HepG2 (cell line): ENCODE measurements around the gene ANAPC16. TPM values are rescaled to one million over a fixed set of nuclear protein-coding genes. Genes with fewer than 3 reads are reported as not detected.

Experiments
- ARID2 ChIP-seq: sonication (generic); formaldehyde crosslinking; IDR thresholded peaks from 2 replicates; pipeline ENCODE4 v1.8.1; 2022; ENCODE audit warnings: mild to moderate bottlenecking, missing genetic modification reagents, borderline replicate concordance
- ATRX ChIP-seq: sonication (generic); formaldehyde crosslinking; IDR thresholded peaks from 2 replicates; pipeline ENCODE4 v1.4.0; 2020; ENCODE audit warnings: missing genetic modification reagents, borderline replicate concordance
- BHLHE40 ChIP-seq: IDR thresholded peaks from 2 replicates; pipeline ENCODE4 v1.6.1; 2011; ENCODE audit warnings: low read length, improper control_type of control experiment
- DMAP1 ChIP-seq: IDR thresholded peaks from 2 replicates; pipeline ENCODE4 v1.6.1; 2016
- HNRNPL ChIP-seq: fragments of 200-400 bp; formaldehyde crosslinking; IDR thresholded peaks from 2 replicates; pipeline ENCODE4 v1.6.1; 2017; ENCODE audit warnings: mild to moderate bottlenecking, low read depth, low read length
- JDP2 ChIP-seq: sonication (generic); formaldehyde crosslinking; IDR thresholded peaks from 2 replicates; pipeline ENCODE4 v1.8.1; 2022; ENCODE audit warnings: missing genetic modification reagents, borderline replicate concordance
- MAX ChIP-seq: IDR thresholded peaks from 2 replicates; pipeline ENCODE4 v1.6.1; 2012; ENCODE audit warnings: inconsistent platforms
- MED8 ChIP-seq: sonication (generic); formaldehyde crosslinking; IDR thresholded peaks from 2 replicates; pipeline ENCODE4 v1.8.1; 2023; ENCODE audit warnings: mild to moderate bottlenecking, missing genetic modification reagents; ENCODE audit not compliant: insufficient replicate concordance
- MIER2 ChIP-seq: IDR thresholded peaks from 2 replicates; pipeline ENCODE4 v1.6.1; 2016; ENCODE audit warnings: missing biosample characterization, missing genetic modification reagents
- NCOA2 ChIP-seq: sonication (generic); formaldehyde crosslinking; IDR thresholded peaks from 2 replicates; pipeline ENCODE4 v1.8.0; 2022; ENCODE audit warnings: inconsistent platforms
- PHF5A ChIP-seq: IDR thresholded peaks from one replicate; pipeline ENCODE4 v1.6.1; 2018; ENCODE audit warnings: low read depth, missing genetic modification reagents; ENCODE audit not compliant: unreplicated experiment
- REL ChIP-seq: sonication (generic); formaldehyde crosslinking; conservative IDR thresholded peaks from 2 replicates; pipeline ENCODE4 v1.8.0; 2022; ENCODE audit warnings: mild to moderate bottlenecking, missing genetic modification reagents, moderate library complexity
- REST ChIP-seq, 2 experiments: IDR thresholded peaks; 2 replicates each; pipeline ENCODE4 v1.6.1; 2011 to 2012; ENCODE audit warnings: low read length in 2 of 2, borderline replicate concordance in 1 of 2, low read depth in 1 of 2, mild to moderate bottlenecking in 1 of 2, moderate library complexity in 1 of 2
- TMF1 ChIP-seq: sonication (generic); formaldehyde crosslinking; IDR thresholded peaks from 2 replicates; pipeline ENCODE4 v1.8.1; 2022; ENCODE audit warnings: low read depth, missing genetic modification reagents
- ZBTB38 ChIP-seq: sonication (generic); formaldehyde crosslinking; IDR thresholded peaks from 2 replicates; pipeline ENCODE4 v1.5.1; 2020; ENCODE audit warnings: mild to moderate bottlenecking, missing genetic modification reagents
- ZNF253 ChIP-seq: sonication (generic); formaldehyde crosslinking; IDR thresholded peaks from 2 replicates; pipeline ENCODE4 v1.8.0; 2022; ENCODE audit warnings: mild to moderate bottlenecking, missing genetic modification reagents, borderline replicate concordance
- ZNF263 ChIP-seq: sonication (generic); formaldehyde crosslinking; IDR thresholded peaks from 2 replicates; pipeline ENCODE4 v1.4.0; 2020; ENCODE audit warnings: missing genetic modification reagents
- ZNF296 ChIP-seq: sonication (generic); formaldehyde crosslinking; conservative IDR thresholded peaks from 2 replicates; pipeline ENCODE4 v1.5.0; 2020; ENCODE audit warnings: mild to moderate bottlenecking, missing genetic modification reagents
- ZNF333 ChIP-seq: sonication (generic); formaldehyde crosslinking; IDR thresholded peaks from 2 replicates; pipeline ENCODE4 v1.4.0; 2020; ENCODE audit warnings: mild to moderate bottlenecking, missing genetic modification reagents, borderline replicate concordance
- ZNF350 ChIP-seq: sonication (generic); formaldehyde crosslinking; IDR thresholded peaks from 2 replicates; pipeline ENCODE4 v1.4.0; 2020; ENCODE audit warnings: mild to moderate bottlenecking, low read depth, missing genetic modification reagents, borderline replicate concordance
- ZNF441 ChIP-seq: sonication (generic); formaldehyde crosslinking; IDR thresholded peaks from 2 replicates; pipeline ENCODE4 v1.7.0; 2021; ENCODE audit warnings: missing genetic modification reagents, borderline replicate concordance
- ZNF451 ChIP-seq: sonication (generic); formaldehyde crosslinking; IDR thresholded peaks from 2 replicates; pipeline ENCODE4 v1.5.0; 2020; ENCODE audit warnings: mild to moderate bottlenecking, missing genetic modification reagents
- ZNF563 ChIP-seq: sonication (generic); formaldehyde crosslinking; IDR thresholded peaks from 2 replicates; pipeline ENCODE4 v1.8.0; 2022; ENCODE audit warnings: mild to moderate bottlenecking, moderate library complexity, missing genetic modification reagents
- ZNF766 ChIP-seq: sonication (generic); formaldehyde crosslinking; IDR thresholded peaks from 2 replicates; pipeline ENCODE4 v1.5.0; 2020; ENCODE audit warnings: missing genetic modification reagents, borderline replicate concordance
- ZNF781 ChIP-seq: sonication (generic); formaldehyde crosslinking; IDR thresholded peaks from 2 replicates; pipeline ENCODE4 v1.5.1; 2020; ENCODE audit warnings: borderline replicate concordance, mild to moderate bottlenecking, missing genetic modification reagents; ENCODE audit errors: not compliant biosample characterization
- polyA plus RNA-seq, 8 experiments: library from polyadenylated mRNA; depleted of rRNA in 3 of 8; stranded (reverse) in 7 of 8; unstranded in 1 of 8; fragments of >200 nt; fragmentation: Illumina TruSeq in 4 of 8; extraction: Trizol in 4 of 8; gene quantifications; 2 replicates each; pipeline versions ENCODE4 v1.2.1 to v1.2.3, GENCODE V29; 2011 to 2016; ENCODE audit warnings: low read depth in 4 of 8, missing spikeins in 1 of 8, mixed read lengths in 1 of 8; ENCODE audit not compliant: insufficient read depth in 1 of 8
- total RNA-seq, 5 experiments: library from RNA; depleted of rRNA; stranded (reverse); fragments of >200 nt; fragmentation: Illumina TruSeq; extraction: Trizol; gene quantifications; 2 replicates each; pipeline ENCODE4 v1.2.3, GENCODE V29; 2016; ENCODE audit warnings: low read depth in 1 of 5

Gene ANAPC16
- total and polyA plus RNA-seq, 2 of the 13 experiments (the other 11 are each of a cell fraction or from before 2014, with no cell fraction given), result 74.8 to 89.4 TPM

GRCh38 chr10:72260976-72261783, 45.4 kb downstream of the ANAPC16 start (continued):
- no peak for TF ChIP-seq ZNF333 (CRISPR knock-in tag)
- peak; percentile 87; the same call in 1 of the 2 replicates for TF ChIP-seq ARID2
- peak; percentile 84 for TF ChIP-seq MED8
- no peak for TF ChIP-seq MIER2 (CRISPR knock-in tag)
- TF ChIP-seq ZNF563 (CRISPR knock-in tag), result peak; percentile 9; the same call in 1 of the 2 replicates
- peak; percentile 69; the same call in 1 of the 2 replicates for TF ChIP-seq TMF1
- 0 out of 2 replicates have a peak, but pooled peaks have one; percentile 68 for TF ChIP-seq ZNF253 (CRISPR knock-in tag)
- 0 out of 2 replicates have a peak, but pooled peaks have one; percentile 24 for TF ChIP-seq ZNF766
- TF ChIP-seq BHLHE40, result peak; percentile 52; the same call in 1 of the 2 replicates
- no peak; the same call in 1 of the 2 replicates for TF ChIP-seq ZNF263 (CRISPR knock-in tag)
- TF ChIP-seq HNRNPL, result peak; percentile 18; the same call in 1 of the 2 replicates
- TF ChIP-seq MAX, result peak; percentile 90
- no peak for TF ChIP-seq REST (IDR thresholded peaks at IDR 0.05; ENCODE audit: borderline replicate concordance in 1 of 2, low read depth in 1 of 2, low read length in 2 of 2)
- peak; percentile 24 for TF ChIP-seq PHF5A (CRISPR knock-in tag)
- TF ChIP-seq REL (CRISPR knock-in tag), result no peak
- TF ChIP-seq ATRX (CRISPR knock-in tag), result no peak
- peak; percentile 72 for TF ChIP-seq DMAP1 (CRISPR knock-in tag)
- no peak for TF ChIP-seq JDP2 (CRISPR knock-in tag)
- no peak for TF ChIP-seq ZNF451 (CRISPR knock-in tag)
- no peak for TF ChIP-seq ZNF296 (CRISPR knock-in tag)
- TF ChIP-seq ZNF441 (CRISPR knock-in tag), result peak; percentile 56; the same call in 1 of the 2 replicates
- no peak for TF ChIP-seq ZNF781
- 0 out of 2 replicates have a peak, but pooled peaks have one; percentile 6 for TF ChIP-seq NCOA2 (CRISPR knock-in tag)
- TF ChIP-seq ZBTB38 (CRISPR knock-in tag), result peak; percentile 56
- 0 out of 2 replicates have a peak, but pooled peaks have one; percentile 71 for TF ChIP-seq ZNF350
